Liver (tissue), 9 donors: ENCODE measurements around the gene GNPTAB. TPM values are rescaled to one million over a fixed set of nuclear protein-coding genes. Genes with fewer than 3 reads are reported as not detected.

ENCODE experiments used
- DNase-seq: peaks from one replicate; pipeline ENCODE4 v3.0.0-alpha.2; 2017; ENCODE audit warnings: low spot score
- H3K27ac ChIP-seq, 2 donors: one replicate each; pipeline ENCODE4 v1.7.0; 2013; ENCODE audit warnings: inconsistent platforms in 2 of 2, low read length in 2 of 2, control low read depth in 1 of 2, low read depth in 1 of 2, mild to moderate bottlenecking in 1 of 2
- H3K27me3 ChIP-seq, 4 donors: one replicate each; pipeline versions ENCODE4 v1.6.1 to v1.7.0; 2013; ENCODE audit warnings: low read length in 3 of 4, inconsistent platforms in 1 of 4, mild to moderate bottlenecking in 1 of 4, moderate library complexity in 1 of 4; ENCODE audit not compliant: control insufficient read depth in 4 of 4, insufficient read depth in 4 of 4
- H3K36me3 ChIP-seq, 4 donors: one replicate each; pipeline versions ENCODE4 v1.6.1 to v1.7.0; 2013; ENCODE audit warnings: low read length in 3 of 4, mild to moderate bottlenecking in 3 of 4, low read depth in 1 of 4, moderate library complexity in 1 of 4; ENCODE audit not compliant: control insufficient read depth in 4 of 4, insufficient read depth in 3 of 4
- H3K4me1 ChIP-seq, 4 donors: one replicate each; pipeline versions ENCODE4 v1.6.1 to v1.7.0; 2013; ENCODE audit warnings: low read length in 3 of 4, mild to moderate bottlenecking in 3 of 4, moderate library complexity in 1 of 4; ENCODE audit not compliant: control insufficient read depth in 4 of 4, insufficient read depth in 4 of 4
- H3K4me3 ChIP-seq, 3 donors: one replicate each; pipeline versions ENCODE4 v1.6.1 to v1.7.0; 2013; ENCODE audit warnings: low read length in 3 of 3, control low read depth in 1 of 3, low read depth in 1 of 3, mild to moderate bottlenecking in 1 of 3
- H3K9ac ChIP-seq, 2 donors: one replicate each; pipeline ENCODE4 v1.7.0; 2013; ENCODE audit warnings: low read length in 2 of 2, mild to moderate bottlenecking in 2 of 2, moderate library complexity in 2 of 2, control low read depth in 1 of 2, low read depth in 1 of 2
- H3K9me3 ChIP-seq, 4 donors: one replicate each; pipeline versions ENCODE4 v1.6.1 to v1.7.0; 2013; ENCODE audit warnings: low read length in 3 of 4; ENCODE audit not compliant: control insufficient read depth in 4 of 4
- EGR1 ChIP-seq, 2 donors: IDR thresholded peaks; 2 replicates each; pipeline ENCODE4 v1.6.1; 2016 to 2018; ENCODE audit warnings: antibody characterized with exemption in 2 of 2, low read depth in 2 of 2
- FOXA1 ChIP-seq: IDR thresholded peaks from 2 replicates; pipeline ENCODE4 v1.6.1; 2016; ENCODE audit warnings: antibody characterized with exemption
- FOXA2 ChIP-seq: IDR thresholded peaks from 2 replicates; pipeline ENCODE4 v1.6.1; 2016; ENCODE audit warnings: antibody characterized with exemption
- GABPA ChIP-seq, 2 donors: IDR thresholded peaks in 1 of 2; conservative IDR thresholded peaks in 1 of 2; 2 replicates each; pipeline ENCODE4 v1.6.1; 2016; ENCODE audit warnings: antibody characterized with exemption in 2 of 2, mild to moderate bottlenecking in 1 of 2, moderate library complexity in 1 of 2
- HNF4A ChIP-seq, 2 donors: conservative IDR thresholded peaks; 2 replicates each; pipeline ENCODE4 v1.6.1; 2016; ENCODE audit warnings: antibody characterized with exemption in 2 of 2, mild to moderate bottlenecking in 2 of 2
- HNF4G ChIP-seq: IDR thresholded peaks from 2 replicates; pipeline ENCODE4 v1.6.1; 2016; ENCODE audit warnings: antibody characterized with exemption
- JUND ChIP-seq, 2 donors: IDR thresholded peaks; 2 replicates each; pipeline ENCODE4 v1.6.1; 2016; ENCODE audit warnings: antibody characterized with exemption in 2 of 2
- NR2F2 ChIP-seq: IDR thresholded peaks from 2 replicates; pipeline ENCODE4 v1.6.1; 2016; ENCODE audit warnings: antibody characterized with exemption
- RAD21 ChIP-seq, 2 donors: IDR thresholded peaks; 2 replicates each; pipeline ENCODE4 v1.6.1; 2016; ENCODE audit warnings: antibody characterized with exemption in 2 of 2, mild to moderate bottlenecking in 2 of 2
- RXRA ChIP-seq, 2 donors: IDR thresholded peaks; 2 replicates each; pipeline ENCODE4 v1.6.1; 2017 to 2018; ENCODE audit warnings: antibody characterized with exemption in 2 of 2, mild to moderate bottlenecking in 1 of 2
- SP1 ChIP-seq: IDR thresholded peaks from 2 replicates; pipeline ENCODE4 v1.6.1; 2018; ENCODE audit warnings: antibody characterized with exemption, mild to moderate bottlenecking
- TAF1 ChIP-seq: conservative IDR thresholded peaks from 2 replicates; pipeline ENCODE4 v1.6.1; 2016; ENCODE audit warnings: antibody characterized with exemption, mild to moderate bottlenecking
- YY1 ChIP-seq: IDR thresholded peaks from 2 replicates; pipeline ENCODE4 v1.6.1; 2016; ENCODE audit warnings: antibody characterized with exemption, mild to moderate bottlenecking
- polyA plus RNA-seq, 2 donors: library from polyadenylated mRNA; stranded (reverse) in 1 of 2; unstranded in 1 of 2; fragments of 200-250 nt in 1 of 2; fragments of >200 nt in 1 of 2; fragmentation: Nextera tagmentation in 1 of 2; extraction: Ambion mirVana in 1 of 2; gene quantifications; one replicate each; pipeline versions ENCODE4 v1.2.1 to v1.2.3, GENCODE V29; 2013 to 2015
- total RNA-seq, 2 donors: library from RNA; depleted of rRNA; stranded (reverse); fragments of >200 nt; gene quantifications; one replicate each; pipeline ENCODE4 v1.2.3, GENCODE V29; 2014
- TF ChIP-seq, protein P1 (sequence below): fragments of 150-350 bp; IDR thresholded peaks from 2 replicates; pipeline ENCODE4 v1.5.1; 2017; ENCODE audit warnings: improper control_type of control experiment, low read depth, low read length; ENCODE audit not compliant: missing input control
- TF ChIP-seq, protein P2 (sequence below): IDR thresholded peaks from 2 replicates; pipeline ENCODE4 v1.6.1; 2016; ENCODE audit warnings: antibody characterized with exemption
- TF ChIP-seq, protein P3 (sequence below): IDR thresholded peaks from 2 replicates; pipeline ENCODE4 v1.6.1; 2016; ENCODE audit warnings: antibody characterized with exemption
- TF ChIP-seq, protein P4 (sequence below): IDR thresholded peaks from 2 replicates; pipeline ENCODE4 v1.6.1; 2016; ENCODE audit warnings: antibody characterized with exemption, mild to moderate bottlenecking
- TF ChIP-seq, protein P5 (sequence below): IDR thresholded peaks from 2 replicates; pipeline ENCODE4 v1.6.1; 2016; ENCODE audit warnings: antibody characterized with exemption
- donor health status: healthy.
- donor health status: healthy.
- donor health status: healthy.
- donor health status: healthy.
- donor health status: healthy.

The GNPTAB gene
- total and polyA plus RNA-seq, 4 donors, result 4.6 to 11.1 (median 7.7) TPM

DNA sequence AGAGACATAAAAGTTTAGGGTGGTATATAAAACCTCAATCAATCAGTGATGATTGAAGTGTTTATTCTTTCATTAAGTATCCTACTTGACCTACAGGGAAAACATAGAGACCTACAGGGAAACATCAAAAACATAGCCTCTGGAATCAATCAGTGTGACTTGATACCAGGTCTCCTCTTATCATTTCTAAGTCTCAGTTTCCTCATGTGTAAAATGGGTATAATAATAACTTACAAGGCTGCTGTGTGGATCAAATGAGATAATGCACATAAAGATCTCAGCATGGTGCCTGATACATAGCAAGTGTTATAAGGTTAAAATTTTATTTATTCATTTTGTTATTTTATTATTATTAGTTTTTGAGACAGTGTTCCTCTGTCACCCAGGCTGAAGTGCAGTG lies 22.2 kb upstream of the GNPTAB start:
- H3K9me3 ChIP-seq, result no peaks in the 10 kb centered on the region
- H3K4me1 ChIP-seq, result no peaks in the 10 kb centered on the region
- no peak overlapping the region for H3K9ac ChIP-seq
- no peak overlapping the region for H3K27ac ChIP-seq
- no peak for DNase-seq
- TF ChIP-seq EGR1 (IDR thresholded peaks at IDR 0.05; ENCODE audit: low read depth in 2 of 2) (no peak), HNF4A (conservative IDR thresholded peaks at IDR 0.05) (no peak), HNF4G (no peak), TAF1 (no peak), SP1 (no peak), RXRA (IDR thresholded peaks at IDR 0.05) (no peak), YY1 (no peak), JUND (IDR thresholded peaks at IDR 0.05) (no peak), GABPA (IDR thresholded peaks at IDR 0.05 in 1 of 2, conservative IDR thresholded peaks at IDR 0.05 in 1 of 2) (no peak), FOXA1 (no peak), NR2F2 (no peak), RAD21 (IDR thresholded peaks at IDR 0.05) (no peak), FOXA2 (no peak)
- TF ChIP-seq, protein P1, sequence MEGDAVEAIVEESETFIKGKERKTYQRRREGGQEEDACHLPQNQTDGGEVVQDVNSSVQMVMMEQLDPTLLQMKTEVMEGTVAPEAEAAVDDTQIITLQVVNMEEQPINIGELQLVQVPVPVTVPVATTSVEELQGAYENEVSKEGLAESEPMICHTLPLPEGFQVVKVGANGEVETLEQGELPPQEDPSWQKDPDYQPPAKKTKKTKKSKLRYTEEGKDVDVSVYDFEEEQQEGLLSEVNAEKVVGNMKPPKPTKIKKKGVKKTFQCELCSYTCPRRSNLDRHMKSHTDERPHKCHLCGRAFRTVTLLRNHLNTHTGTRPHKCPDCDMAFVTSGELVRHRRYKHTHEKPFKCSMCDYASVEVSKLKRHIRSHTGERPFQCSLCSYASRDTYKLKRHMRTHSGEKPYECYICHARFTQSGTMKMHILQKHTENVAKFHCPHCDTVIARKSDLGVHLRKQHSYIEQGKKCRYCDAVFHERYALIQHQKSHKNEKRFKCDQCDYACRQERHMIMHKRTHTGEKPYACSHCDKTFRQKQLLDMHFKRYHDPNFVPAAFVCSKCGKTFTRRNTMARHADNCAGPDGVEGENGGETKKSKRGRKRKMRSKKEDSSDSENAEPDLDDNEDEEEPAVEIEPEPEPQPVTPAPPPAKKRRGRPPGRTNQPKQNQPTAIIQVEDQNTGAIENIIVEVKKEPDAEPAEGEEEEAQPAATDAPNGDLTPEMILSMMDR, result no peak
- TF ChIP-seq, protein P2, sequence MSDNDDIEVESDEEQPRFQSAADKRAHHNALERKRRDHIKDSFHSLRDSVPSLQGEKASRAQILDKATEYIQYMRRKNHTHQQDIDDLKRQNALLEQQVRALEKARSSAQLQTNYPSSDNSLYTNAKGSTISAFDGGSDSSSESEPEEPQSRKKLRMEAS, result no peak
- TF ChIP-seq, protein P3, sequence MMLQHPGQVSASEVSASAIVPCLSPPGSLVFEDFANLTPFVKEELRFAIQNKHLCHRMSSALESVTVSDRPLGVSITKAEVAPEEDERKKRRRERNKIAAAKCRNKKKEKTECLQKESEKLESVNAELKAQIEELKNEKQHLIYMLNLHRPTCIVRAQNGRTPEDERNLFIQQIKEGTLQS, result no peak
- TF ChIP-seq, protein P4, sequence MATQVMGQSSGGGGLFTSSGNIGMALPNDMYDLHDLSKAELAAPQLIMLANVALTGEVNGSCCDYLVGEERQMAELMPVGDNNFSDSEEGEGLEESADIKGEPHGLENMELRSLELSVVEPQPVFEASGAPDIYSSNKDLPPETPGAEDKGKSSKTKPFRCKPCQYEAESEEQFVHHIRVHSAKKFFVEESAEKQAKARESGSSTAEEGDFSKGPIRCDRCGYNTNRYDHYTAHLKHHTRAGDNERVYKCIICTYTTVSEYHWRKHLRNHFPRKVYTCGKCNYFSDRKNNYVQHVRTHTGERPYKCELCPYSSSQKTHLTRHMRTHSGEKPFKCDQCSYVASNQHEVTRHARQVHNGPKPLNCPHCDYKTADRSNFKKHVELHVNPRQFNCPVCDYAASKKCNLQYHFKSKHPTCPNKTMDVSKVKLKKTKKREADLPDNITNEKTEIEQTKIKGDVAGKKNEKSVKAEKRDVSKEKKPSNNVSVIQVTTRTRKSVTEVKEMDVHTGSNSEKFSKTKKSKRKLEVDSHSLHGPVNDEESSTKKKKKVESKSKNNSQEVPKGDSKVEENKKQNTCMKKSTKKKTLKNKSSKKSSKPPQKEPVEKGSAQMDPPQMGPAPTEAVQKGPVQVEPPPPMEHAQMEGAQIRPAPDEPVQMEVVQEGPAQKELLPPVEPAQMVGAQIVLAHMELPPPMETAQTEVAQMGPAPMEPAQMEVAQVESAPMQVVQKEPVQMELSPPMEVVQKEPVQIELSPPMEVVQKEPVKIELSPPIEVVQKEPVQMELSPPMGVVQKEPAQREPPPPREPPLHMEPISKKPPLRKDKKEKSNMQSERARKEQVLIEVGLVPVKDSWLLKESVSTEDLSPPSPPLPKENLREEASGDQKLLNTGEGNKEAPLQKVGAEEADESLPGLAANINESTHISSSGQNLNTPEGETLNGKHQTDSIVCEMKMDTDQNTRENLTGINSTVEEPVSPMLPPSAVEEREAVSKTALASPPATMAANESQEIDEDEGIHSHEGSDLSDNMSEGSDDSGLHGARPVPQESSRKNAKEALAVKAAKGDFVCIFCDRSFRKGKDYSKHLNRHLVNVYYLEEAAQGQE, result no peak
- TF ChIP-seq, protein P5, sequence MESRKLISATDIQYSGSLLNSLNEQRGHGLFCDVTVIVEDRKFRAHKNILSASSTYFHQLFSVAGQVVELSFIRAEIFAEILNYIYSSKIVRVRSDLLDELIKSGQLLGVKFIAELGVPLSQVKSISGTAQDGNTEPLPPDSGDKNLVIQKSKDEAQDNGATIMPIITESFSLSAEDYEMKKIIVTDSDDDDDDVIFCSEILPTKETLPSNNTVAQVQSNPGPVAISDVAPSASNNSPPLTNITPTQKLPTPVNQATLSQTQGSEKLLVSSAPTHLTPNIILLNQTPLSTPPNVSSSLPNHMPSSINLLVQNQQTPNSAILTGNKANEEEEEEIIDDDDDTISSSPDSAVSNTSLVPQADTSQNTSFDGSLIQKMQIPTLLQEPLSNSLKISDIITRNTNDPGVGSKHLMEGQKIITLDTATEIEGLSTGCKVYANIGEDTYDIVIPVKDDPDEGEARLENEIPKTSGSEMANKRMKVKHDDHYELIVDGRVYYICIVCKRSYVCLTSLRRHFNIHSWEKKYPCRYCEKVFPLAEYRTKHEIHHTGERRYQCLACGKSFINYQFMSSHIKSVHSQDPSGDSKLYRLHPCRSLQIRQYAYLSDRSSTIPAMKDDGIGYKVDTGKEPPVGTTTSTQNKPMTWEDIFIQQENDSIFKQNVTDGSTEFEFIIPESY, result no peak
- no peak overlapping the region for H3K4me3 ChIP-seq
- no peaks in the 10 kb centered on the region for H3K27me3 ChIP-seq
- H3K36me3 ChIP-seq, result no peaks in the 10 kb centered on the region
